WTC11 (cell line): Measurements from ENCODE around the gene CCNJL. TPM values are rescaled to one million over a fixed set of nuclear protein-coding genes. Genes with fewer than 3 reads are reported as not detected.

Source experiments
- ATAC-seq: fragments of 200-7000 bp; cut with Tn5 transposase; 2 replicates; pipeline ENCODE4 v1.10.0; 2021; ENCODE audit warnings: mild to moderate bottlenecking, moderate library complexity
- CTCF ChIA-PET: fragments of 300-600 bp; sonication (Branson Sonifier 250); formaldehyde crosslinking; loops from one replicate; lab custom pipeline; 2021; ENCODE audit warnings: antibody characterized with exemption; lab: Charles Lee
- POLR2A ChIA-PET: fragments of 350-600 bp; sonication (Branson Sonifier 250); formaldehyde crosslinking; loops from one replicate; lab custom pipeline; 2021; ENCODE audit warnings: antibody characterized with exemption; lab: Charles Lee
- DNase-seq: peaks from one replicate; pipeline ENCODE4 v3.0.0; 2021; ENCODE audit warnings: low spot score
- H3K27ac Mint-ChIP-seq: 2 replicates; pipeline ENCODE4 v1.8.0; 2021; ENCODE audit warnings: mixed read lengths
- H3K27me3 Mint-ChIP-seq: 2 replicates; pipeline ENCODE4 v1.8.0; 2021; ENCODE audit warnings: low read depth, mild to moderate bottlenecking, moderate library complexity, mixed read lengths
- H3K36me3 Mint-ChIP-seq: 2 replicates; pipeline ENCODE4 v1.8.0; 2021; ENCODE audit warnings: mixed read lengths
- H3K4me1 Mint-ChIP-seq: 2 replicates; pipeline ENCODE4 v1.8.0; 2022; ENCODE audit warnings: mixed read lengths
- H3K4me3 Mint-ChIP-seq: 2 replicates; pipeline ENCODE4 v1.8.0; 2021; ENCODE audit warnings: mild to moderate bottlenecking, moderate library complexity, mixed read lengths
- H3K9me3 Mint-ChIP-seq: 2 replicates; pipeline ENCODE4 v1.8.0; 2021; ENCODE audit warnings: mixed read lengths
- ATF1 ChIP-seq: sonication (generic); formaldehyde crosslinking; IDR thresholded peaks from 2 replicates; pipeline ENCODE4 v1.8.1; 2023; ENCODE audit warnings: mild to moderate bottlenecking, moderate library complexity, missing genetic modification reagents
- ELF4 ChIP-seq: sonication (generic); formaldehyde crosslinking; IDR thresholded peaks from 2 replicates; pipeline ENCODE4 v1.8.1; 2022; ENCODE audit warnings: low read depth, mild to moderate bottlenecking, moderate library complexity, missing genetic modification reagents
- KAT7 ChIP-seq: sonication (generic); formaldehyde crosslinking; IDR thresholded peaks from 2 replicates; pipeline ENCODE4 v1.8.1; 2023; ENCODE audit warnings: missing genetic modification reagents, mild to moderate bottlenecking, borderline replicate concordance
- NFE2L1 ChIP-seq: sonication (generic); formaldehyde crosslinking; IDR thresholded peaks from 2 replicates; pipeline ENCODE4 v1.8.1; 2023; ENCODE audit warnings: missing genetic modification reagents
- NFYB ChIP-seq: sonication (generic); formaldehyde crosslinking; conservative IDR thresholded peaks from 2 replicates; pipeline ENCODE4 v1.8.0; 2022; ENCODE audit warnings: low read depth, missing genetic modification reagents
- NR3C1 ChIP-seq: sonication (generic); formaldehyde crosslinking; conservative IDR thresholded peaks from 2 replicates; pipeline ENCODE4 v1.8.1; 2023; ENCODE audit warnings: low read depth, mild to moderate bottlenecking, missing genetic modification reagents
- OVOL2 ChIP-seq: fragments of 250-450 bp; sonication (Bioruptor Pico); IDR thresholded peaks from 2 replicates; pipeline ENCODE4 v1.9.0; 2021; ENCODE audit warnings: mild to moderate bottlenecking, borderline replicate concordance
- SMAD3 ChIP-seq: sonication (generic); formaldehyde crosslinking; IDR thresholded peaks from 2 replicates; pipeline ENCODE4 v1.8.0; 2022; ENCODE audit warnings: missing genetic modification reagents, mild to moderate bottlenecking, borderline replicate concordance
- SP1 ChIP-seq: sonication (generic); formaldehyde crosslinking; conservative IDR thresholded peaks from 2 replicates; pipeline ENCODE4 v1.8.1; 2022; ENCODE audit warnings: missing genetic modification reagents
- TCF7 ChIP-seq: sonication (generic); formaldehyde crosslinking; IDR thresholded peaks from 2 replicates; pipeline ENCODE4 v1.8.0; 2022; ENCODE audit warnings: mild to moderate bottlenecking, low read depth, missing genetic modification reagents, moderate library complexity
- ZNF232 ChIP-seq: sonication (generic); formaldehyde crosslinking; IDR thresholded peaks from 2 replicates; pipeline ENCODE4 v1.8.0; 2022; ENCODE audit warnings: mild to moderate bottlenecking, missing genetic modification reagents
- total RNA-seq: library from RNA; stranded (reverse); gene quantifications from 3 replicates; pipeline ENCODE4 v1.2.3, GENCODE V29; 2021
- TF ChIP-seq, protein P1 (sequence below): sonication (generic); formaldehyde crosslinking; IDR thresholded peaks from 2 replicates; pipeline ENCODE4 v1.8.1; 2023; ENCODE audit warnings: mild to moderate bottlenecking, moderate library complexity, missing genetic modification reagents
- TF ChIP-seq, protein P2 (sequence below): sonication (generic); formaldehyde crosslinking; IDR thresholded peaks from 2 replicates; pipeline ENCODE4 v1.8.1; 2022; ENCODE audit warnings: low read depth, mild to moderate bottlenecking, moderate library complexity, missing genetic modification reagents, borderline replicate concordance
- TF ChIP-seq, protein P3 (sequence below): fragments of 250-450 bp; sonication (Bioruptor Pico); IDR thresholded peaks from 2 replicates; pipeline ENCODE4 v1.9.0; 2021; ENCODE audit warnings: mild to moderate bottlenecking
- TF ChIP-seq, protein P4 (sequence below): sonication (generic); formaldehyde crosslinking; IDR thresholded peaks from 2 replicates; pipeline ENCODE4 v1.8.0; 2023; ENCODE audit warnings: missing genetic modification reagents
- TF ChIP-seq, protein P5 (sequence below): sonication (generic); formaldehyde crosslinking; IDR thresholded peaks from 2 replicates; pipeline ENCODE4 v1.8.0; 2022; ENCODE audit warnings: mild to moderate bottlenecking, missing genetic modification reagents
- TF ChIP-seq, protein P6 (sequence below): sonication (generic); formaldehyde crosslinking; IDR thresholded peaks from 2 replicates; pipeline ENCODE4 v1.8.1; 2023; ENCODE audit warnings: mild to moderate bottlenecking, missing genetic modification reagents
- TF ChIP-seq, protein P7 (sequence below): fragments of 250-450 bp; sonication (Bioruptor Pico); IDR thresholded peaks from 2 replicates; pipeline ENCODE4 v1.8.0; 2021; ENCODE audit warnings: mild to moderate bottlenecking

Gene CCNJL
- total RNA-seq, 1 experiment from 2014 or later: 31.3 TPM

DNA sequence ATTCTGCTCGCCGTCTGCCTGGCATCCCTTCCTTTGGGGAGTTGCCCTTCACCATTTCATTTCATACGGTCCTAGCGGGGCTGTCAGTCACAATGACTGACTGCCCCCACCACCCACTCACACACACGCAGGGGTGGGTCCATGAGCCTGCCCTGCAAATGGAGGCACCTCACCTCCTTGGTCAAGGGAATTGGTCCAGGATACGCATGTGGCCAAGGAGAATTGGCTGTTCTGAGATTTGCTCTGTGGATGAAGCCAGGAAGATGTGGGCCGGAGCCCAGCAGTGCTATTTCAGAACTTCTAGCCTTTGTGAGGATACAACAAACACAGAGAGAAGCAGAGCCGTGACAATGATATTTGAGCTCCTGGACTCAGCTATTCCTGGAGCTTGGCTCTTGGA lies 41.0 kb upstream of the CCNJL start:
- H3K27me3 Mint-ChIP-seq: no peaks in the 10 kb centered on the region
- DNase-seq (peak; percentile 27), ATAC-seq (peak; percentile 91)
- no peak overlapping the region for H3K27ac Mint-ChIP-seq
- peaks cover 5% of the 10 kb centered on the region; the same call in 1 of the 2 replicates for H3K4me1 Mint-ChIP-seq
- peak; percentile 50 for TF ChIP-seq NFYB (CRISPR knock-in tag)
- TF ChIP-seq TCF7: no peak
- CTCF ChIA-PET: no interaction called here
- H3K9me3 Mint-ChIP-seq: no peaks in the 10 kb centered on the region
- H3K4me3 Mint-ChIP-seq: no peak overlapping the region
- H3K36me3 Mint-ChIP-seq: no peaks in the 10 kb centered on the region
- POLR2A ChIA-PET: no interaction called here

DNA sequence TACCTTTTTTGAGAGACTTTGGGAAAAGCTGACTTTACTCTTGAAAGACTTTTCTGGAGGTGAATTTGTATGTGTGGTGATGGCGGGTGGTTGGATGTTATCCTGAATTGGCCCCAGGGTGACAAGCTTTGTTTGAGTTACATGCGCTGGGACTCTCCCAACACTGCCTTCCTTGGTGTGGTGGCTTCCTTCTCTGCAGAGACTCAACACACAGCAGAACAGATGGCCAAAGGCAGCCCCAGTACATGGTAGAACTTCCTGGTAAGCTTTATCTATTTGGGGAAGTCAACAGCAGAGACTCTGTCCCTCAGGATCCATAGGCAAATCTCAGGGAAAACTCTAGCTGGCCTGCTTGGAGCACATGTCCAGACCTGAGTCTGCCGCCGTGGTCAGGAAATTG lies 39.9 kb upstream of the CCNJL start:
- TF ChIP-seq ZNF232: no peak
- TF ChIP-seq, all 79 proteins: peak for 0
- DNase-seq (no peak), ATAC-seq (no peak)
- ChIA-PET CTCF (interaction anchor here (1.1 kb wide), 1 partner anchor 97 kb away, joined by 3 read pairs; no protein-coding TSS in a partner anchor), POLR2A (no interaction called here)
- no peak overlapping the region for H3K27ac Mint-ChIP-seq
- H3K27me3 Mint-ChIP-seq: no peaks in the 10 kb centered on the region
- H3K4me3 Mint-ChIP-seq: no peak overlapping the region
- H3K9me3 Mint-ChIP-seq: no peaks in the 10 kb centered on the region
- no peaks in the 10 kb centered on the region for H3K36me3 Mint-ChIP-seq
- peaks cover 5% of the 10 kb centered on the region; the same call in 1 of the 2 replicates for H3K4me1 Mint-ChIP-seq

DNA sequence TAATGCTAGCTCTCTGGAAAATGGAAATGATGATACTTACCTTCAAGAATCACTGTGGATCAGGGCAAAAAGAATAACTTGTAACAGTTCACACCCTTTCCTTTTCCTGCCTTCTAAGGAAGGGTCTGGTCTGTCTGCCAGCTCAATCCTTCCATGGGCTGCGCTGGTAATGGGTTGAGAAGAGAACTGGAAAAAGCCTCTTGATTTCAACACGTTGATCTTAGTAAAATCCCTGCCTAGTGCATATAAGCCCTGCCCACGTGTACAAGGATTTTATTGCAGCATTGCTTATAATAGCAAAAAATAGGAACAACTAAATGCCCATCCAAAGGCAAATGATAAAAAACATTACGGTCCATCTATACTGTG lies 37.6 kb upstream of the CCNJL start:
- Mint-ChIP-seq H3K4me3 (no peak overlapping the region), H3K9me3 (no peaks in the 10 kb centered on the region), H3K27ac (no peak overlapping the region), H3K4me1 (peaks cover 3% of the 10 kb centered on the region), H3K36me3 (no peaks in the 10 kb centered on the region), H3K27me3 (no peaks in the 10 kb centered on the region)
- DNase-seq (no peak), ATAC-seq (no peak)
- ChIA-PET CTCF (no interaction called here), POLR2A (no interaction called here)
- TF ChIP-seq, protein P1, sequence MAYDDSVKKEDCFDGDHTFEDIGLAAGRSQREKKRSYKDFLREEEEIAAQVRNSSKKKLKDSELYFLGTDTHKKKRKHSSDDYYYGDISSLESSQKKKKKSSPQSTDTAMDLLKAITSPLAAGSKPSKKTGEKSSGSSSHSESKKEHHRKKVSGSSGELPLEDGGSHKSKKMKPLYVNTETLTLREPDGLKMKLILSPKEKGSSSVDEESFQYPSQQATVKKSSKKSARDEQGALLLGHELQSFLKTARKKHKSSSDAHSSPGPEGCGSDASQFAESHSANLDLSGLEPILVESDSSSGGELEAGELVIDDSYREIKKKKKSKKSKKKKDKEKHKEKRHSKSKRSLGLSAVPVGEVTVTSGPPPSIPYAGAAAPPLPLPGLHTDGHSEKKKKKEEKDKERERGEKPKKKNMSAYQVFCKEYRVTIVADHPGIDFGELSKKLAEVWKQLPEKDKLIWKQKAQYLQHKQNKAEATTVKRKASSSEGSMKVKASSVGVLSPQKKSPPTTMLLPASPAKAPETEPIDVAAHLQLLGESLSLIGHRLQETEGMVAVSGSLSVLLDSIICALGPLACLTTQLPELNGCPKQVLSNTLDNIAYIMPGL: no peak
- TF ChIP-seq, protein P2, sequence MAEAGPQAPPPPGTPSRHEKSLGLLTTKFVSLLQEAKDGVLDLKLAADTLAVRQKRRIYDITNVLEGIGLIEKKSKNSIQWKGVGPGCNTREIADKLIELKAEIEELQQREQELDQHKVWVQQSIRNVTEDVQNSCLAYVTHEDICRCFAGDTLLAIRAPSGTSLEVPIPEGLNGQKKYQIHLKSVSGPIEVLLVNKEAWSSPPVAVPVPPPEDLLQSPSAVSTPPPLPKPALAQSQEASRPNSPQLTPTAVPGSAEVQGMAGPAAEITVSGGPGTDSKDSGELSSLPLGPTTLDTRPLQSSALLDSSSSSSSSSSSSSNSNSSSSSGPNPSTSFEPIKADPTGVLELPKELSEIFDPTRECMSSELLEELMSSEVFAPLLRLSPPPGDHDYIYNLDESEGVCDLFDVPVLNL (CRISPR knock-in tag): no peak
- no peak for TF ChIP-seq KAT7
- TF ChIP-seq ELF4 (CRISPR knock-in tag): no peak
- TF ChIP-seq, protein P3, sequence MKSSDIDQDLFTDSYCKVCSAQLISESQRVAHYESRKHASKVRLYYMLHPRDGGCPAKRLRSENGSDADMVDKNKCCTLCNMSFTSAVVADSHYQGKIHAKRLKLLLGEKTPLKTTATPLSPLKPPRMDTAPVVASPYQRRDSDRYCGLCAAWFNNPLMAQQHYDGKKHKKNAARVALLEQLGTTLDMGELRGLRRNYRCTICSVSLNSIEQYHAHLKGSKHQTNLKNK: no peak
- no peak for TF ChIP-seq NFYB (CRISPR knock-in tag)
- no peak for TF ChIP-seq SP1
- TF ChIP-seq ATF1 (CRISPR knock-in tag): no peak
- TF ChIP-seq, protein P4, sequence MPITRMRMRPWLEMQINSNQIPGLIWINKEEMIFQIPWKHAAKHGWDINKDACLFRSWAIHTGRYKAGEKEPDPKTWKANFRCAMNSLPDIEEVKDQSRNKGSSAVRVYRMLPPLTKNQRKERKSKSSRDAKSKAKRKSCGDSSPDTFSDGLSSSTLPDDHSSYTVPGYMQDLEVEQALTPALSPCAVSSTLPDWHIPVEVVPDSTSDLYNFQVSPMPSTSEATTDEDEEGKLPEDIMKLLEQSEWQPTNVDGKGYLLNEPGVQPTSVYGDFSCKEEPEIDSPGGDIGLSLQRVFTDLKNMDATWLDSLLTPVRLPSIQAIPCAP (CRISPR knock-in tag): no peak
- no peak for TF ChIP-seq NR3C1 (CRISPR knock-in tag)
- no peak for TF ChIP-seq OVOL2

DNA sequence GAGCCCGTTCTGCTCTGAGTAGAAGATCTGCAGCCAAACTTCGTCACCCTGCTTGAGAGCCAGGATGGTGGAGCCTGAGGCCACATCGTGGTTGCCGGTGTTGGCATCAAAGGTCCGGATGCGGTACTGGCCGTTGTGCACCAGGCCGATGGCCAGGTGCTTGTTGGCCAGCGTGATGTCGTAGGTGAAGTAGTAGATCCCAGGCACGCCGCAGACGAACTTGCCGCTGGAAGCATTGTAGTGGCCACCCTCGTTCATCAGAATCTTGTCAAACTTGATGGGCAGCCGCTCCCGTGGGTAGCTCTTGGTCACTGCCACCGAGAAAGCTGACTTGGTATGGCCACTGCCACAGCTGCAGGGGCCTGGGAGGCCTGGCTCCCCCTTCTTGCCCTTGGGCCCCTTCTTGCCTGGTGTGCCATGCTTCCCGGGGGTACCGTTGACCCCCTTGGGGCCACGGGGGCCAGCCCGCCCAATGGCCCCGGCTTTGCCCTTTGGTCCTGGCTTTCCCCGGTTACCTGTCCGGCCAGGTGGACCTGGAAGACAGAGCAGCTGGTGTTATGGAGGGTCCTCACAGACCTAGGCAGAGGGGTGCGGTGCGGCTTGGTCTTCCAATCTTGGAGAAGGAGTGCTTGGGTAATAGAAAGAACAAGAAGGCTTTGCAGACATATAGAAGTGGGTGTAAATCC lies 37.0 kb upstream of the CCNJL start:
- H3K4me1 Mint-ChIP-seq: peaks cover 5% of the 10 kb centered on the region
- ChIA-PET CTCF (interaction anchor here (2.6 to 7.7 kb wide), 2 partner anchors 83 to 107 kb away, joined by 7 to 101 read pairs; no protein-coding TSS in a partner anchor), POLR2A (no interaction called here)
- no peaks in the 10 kb centered on the region for H3K9me3 Mint-ChIP-seq
- H3K27ac Mint-ChIP-seq: no peak overlapping the region
- no peaks in the 10 kb centered on the region for H3K36me3 Mint-ChIP-seq
- no peak for ATAC-seq
- no peak overlapping the region for H3K4me3 Mint-ChIP-seq
- no peaks in the 10 kb centered on the region for H3K27me3 Mint-ChIP-seq
- DNase-seq: no peak
- TF ChIP-seq, protein P5, sequence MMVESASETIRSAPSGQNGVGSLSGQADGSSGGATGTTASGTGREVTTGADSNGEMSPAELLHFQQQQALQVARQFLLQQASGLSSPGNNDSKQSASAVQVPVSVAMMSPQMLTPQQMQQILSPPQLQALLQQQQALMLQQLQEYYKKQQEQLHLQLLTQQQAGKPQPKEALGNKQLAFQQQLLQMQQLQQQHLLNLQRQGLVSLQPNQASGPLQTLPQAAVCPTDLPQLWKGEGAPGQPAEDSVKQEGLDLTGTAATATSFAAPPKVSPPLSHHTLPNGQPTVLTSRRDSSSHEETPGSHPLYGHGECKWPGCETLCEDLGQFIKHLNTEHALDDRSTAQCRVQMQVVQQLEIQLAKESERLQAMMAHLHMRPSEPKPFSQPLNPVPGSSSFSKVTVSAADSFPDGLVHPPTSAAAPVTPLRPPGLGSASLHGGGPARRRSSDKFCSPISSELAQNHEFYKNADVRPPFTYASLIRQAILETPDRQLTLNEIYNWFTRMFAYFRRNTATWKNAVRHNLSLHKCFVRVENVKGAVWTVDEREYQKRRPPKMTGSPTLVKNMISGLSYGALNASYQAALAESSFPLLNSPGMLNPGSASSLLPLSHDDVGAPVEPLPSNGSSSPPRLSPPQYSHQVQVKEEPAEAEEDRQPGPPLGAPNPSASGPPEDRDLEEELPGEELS (CRISPR knock-in tag): no peak
- TF ChIP-seq ATF1 (CRISPR knock-in tag) (no peak), NR3C1 (CRISPR knock-in tag) (no peak), NFE2L1 (no peak), KAT7 (no peak), SMAD3 (no peak)
- TF ChIP-seq, protein P6, sequence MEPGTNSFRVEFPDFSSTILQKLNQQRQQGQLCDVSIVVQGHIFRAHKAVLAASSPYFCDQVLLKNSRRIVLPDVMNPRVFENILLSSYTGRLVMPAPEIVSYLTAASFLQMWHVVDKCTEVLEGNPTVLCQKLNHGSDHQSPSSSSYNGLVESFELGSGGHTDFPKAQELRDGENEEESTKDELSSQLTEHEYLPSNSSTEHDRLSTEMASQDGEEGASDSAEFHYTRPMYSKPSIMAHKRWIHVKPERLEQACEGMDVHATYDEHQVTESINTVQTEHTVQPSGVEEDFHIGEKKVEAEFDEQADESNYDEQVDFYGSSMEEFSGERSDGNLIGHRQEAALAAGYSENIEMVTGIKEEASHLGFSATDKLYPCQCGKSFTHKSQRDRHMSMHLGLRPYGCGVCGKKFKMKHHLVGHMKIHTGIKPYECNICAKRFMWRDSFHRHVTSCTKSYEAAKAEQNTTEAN (CRISPR knock-in tag): no peak
- TF ChIP-seq, protein P7, sequence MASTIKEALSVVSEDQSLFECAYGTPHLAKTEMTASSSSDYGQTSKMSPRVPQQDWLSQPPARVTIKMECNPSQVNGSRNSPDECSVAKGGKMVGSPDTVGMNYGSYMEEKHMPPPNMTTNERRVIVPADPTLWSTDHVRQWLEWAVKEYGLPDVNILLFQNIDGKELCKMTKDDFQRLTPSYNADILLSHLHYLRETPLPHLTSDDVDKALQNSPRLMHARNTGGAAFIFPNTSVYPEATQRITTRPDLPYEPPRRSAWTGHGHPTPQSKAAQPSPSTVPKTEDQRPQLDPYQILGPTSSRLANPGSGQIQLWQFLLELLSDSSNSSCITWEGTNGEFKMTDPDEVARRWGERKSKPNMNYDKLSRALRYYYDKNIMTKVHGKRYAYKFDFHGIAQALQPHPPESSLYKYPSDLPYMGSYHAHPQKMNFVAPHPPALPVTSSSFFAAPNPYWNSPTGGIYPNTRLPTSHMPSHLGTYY (CRISPR knock-in tag): no peak
